GM12872 (cell line): Measurements from ENCODE around the gene GPD1L.

Experiments used
- TF ChIP-seq, protein P1 (sequence below): IDR thresholded peaks from 3 replicates; pipeline ENCODE4 v1.5.1; 2011; ENCODE audit warnings: low read depth, mild to moderate bottlenecking, low read length, moderate library complexity; ENCODE audit not compliant: insufficient read depth

Gene GPD1L

GRCh38 chr3:32098528-32098927 is 7.9 kb upstream of the GPD1L start:
- TF ChIP-seq, protein P1, sequence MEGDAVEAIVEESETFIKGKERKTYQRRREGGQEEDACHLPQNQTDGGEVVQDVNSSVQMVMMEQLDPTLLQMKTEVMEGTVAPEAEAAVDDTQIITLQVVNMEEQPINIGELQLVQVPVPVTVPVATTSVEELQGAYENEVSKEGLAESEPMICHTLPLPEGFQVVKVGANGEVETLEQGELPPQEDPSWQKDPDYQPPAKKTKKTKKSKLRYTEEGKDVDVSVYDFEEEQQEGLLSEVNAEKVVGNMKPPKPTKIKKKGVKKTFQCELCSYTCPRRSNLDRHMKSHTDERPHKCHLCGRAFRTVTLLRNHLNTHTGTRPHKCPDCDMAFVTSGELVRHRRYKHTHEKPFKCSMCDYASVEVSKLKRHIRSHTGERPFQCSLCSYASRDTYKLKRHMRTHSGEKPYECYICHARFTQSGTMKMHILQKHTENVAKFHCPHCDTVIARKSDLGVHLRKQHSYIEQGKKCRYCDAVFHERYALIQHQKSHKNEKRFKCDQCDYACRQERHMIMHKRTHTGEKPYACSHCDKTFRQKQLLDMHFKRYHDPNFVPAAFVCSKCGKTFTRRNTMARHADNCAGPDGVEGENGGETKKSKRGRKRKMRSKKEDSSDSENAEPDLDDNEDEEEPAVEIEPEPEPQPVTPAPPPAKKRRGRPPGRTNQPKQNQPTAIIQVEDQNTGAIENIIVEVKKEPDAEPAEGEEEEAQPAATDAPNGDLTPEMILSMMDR, result no peak

- TF ChIP-seq, protein P1, result no peak
Observed at GRCh38 chr3:32100465-32100864, 6.0 kb upstream of the GPD1L start.

GRCh38 chr3:32102289-32102688 is 4.1 kb upstream of the GPD1L start:
- TF ChIP-seq, protein P1, result no peak

- TF ChIP-seq, protein P1, result no peak
Observed at GRCh38 chr3:32104492-32104891, 1.9 kb upstream of the GPD1L start.

DNA sequence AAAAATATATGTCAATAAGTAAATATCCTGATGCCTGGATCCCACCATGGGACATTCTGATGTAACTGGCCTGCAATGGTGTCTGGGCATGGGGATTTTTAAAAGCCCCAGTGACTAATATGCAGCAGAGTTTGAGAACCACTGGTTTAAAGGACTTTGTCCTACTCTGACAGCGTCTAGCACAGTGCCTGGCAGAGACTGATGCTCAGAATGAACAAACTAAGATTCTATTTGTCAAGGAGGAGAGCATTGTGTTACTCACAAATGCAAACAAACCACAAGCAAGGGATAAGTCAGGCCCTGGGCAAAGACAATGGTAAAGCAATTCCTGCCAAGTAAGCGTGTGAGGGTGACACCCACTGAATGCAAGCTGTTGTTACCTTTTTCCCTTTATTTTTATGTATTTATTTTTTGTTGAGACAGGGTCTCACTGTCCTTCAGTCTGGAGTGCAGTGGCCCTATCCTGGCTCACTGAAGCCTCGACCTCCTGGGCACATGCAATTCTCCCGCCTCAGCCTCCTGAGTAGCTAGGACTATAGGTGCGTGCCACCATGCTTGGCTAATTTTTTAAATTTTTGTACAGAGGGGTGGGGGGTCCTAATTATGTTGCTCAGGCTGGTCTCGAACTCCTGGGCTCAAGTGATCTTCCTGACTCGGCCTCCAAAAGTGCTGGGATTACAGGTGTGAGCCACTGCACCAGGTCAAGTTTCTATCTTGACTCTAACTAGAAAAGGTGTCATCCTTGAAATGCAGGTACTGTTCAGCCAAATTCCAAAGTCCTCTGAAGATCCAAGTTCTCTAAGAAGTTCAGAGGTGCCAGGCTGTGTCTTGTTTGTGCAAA is 909 bp upstream of the GPD1L start:
- TF ChIP-seq, protein P1, result no peak

DNA sequence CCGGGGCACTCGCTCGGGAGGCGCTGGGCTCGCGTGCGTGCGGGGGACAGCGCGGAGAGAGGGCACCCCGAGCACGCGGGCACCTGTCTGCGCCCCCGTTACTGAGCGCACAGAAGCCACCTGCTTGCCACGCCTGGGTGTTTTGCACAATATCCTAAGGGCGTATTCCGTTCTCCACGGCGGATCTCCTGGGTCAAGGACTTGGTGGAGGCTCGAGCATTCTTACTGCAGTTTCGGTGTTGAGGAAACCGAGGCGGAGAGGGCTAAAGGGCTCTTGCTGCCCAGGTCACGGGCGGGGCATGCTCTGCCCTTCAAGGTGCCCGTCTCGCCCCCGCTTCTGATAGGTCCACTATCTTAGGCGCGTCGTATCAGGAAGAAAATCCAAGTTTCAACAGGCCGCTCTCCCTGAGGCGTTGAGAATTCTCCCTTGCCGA is 526 bp downstream of the GPD1L start:
- TF ChIP-seq, protein P1, result no peak

- TF ChIP-seq, protein P1, result no peak
Observed at GRCh38 chr3:32109256-32109655, 2.8 kb downstream of the GPD1L start.
